HCT116 (cell line): ENCODE measurements around the gene RPL6. TPM values are rescaled to one million over a fixed set of nuclear protein-coding genes. Genes with fewer than 3 reads are reported as not detected.

ENCODE experiments used
- ATAC-seq: fragments of 200-7000 bp; cut with Tn5 transposase; 2 replicates; pipeline ENCODE4 v1.9.1; 2020; ENCODE audit warnings: mild to moderate bottlenecking, moderate library complexity
- BruUV-seq: library from RNA; stranded (reverse); fragments of 400-500 nt; replicated peaks from 2 replicates; lab custom pipeline; 2021; lab: Mats Ljungman, UMichigan
- CTCF ChIA-PET: fragments of 300-600 bp; sonication (Branson Sonifier 250); formaldehyde crosslinking; loops from one replicate; lab custom pipeline; 2021; ENCODE audit warnings: antibody characterized with exemption; lab: Charles Lee
- POLR2A ChIA-PET: fragments of 300-600, 350-600 bp; sonication (Branson Sonifier 250); formaldehyde crosslinking; loops from one replicate; lab custom pipeline; 2021; ENCODE audit warnings: antibody characterized with exemption; lab: Charles Lee
- RAD21 ChIA-PET, 2 experiments: fragments of 300-600 bp; sonication (Branson Sonifier 250); formaldehyde crosslinking; loops; one replicate each; lab custom pipeline; 2023; ENCODE audit warnings: low total read pairs in 2 of 2; ENCODE audit not compliant: uncharacterized antibody in 2 of 2, unreplicated experiment in 2 of 2, low non-redundant PET in 1 of 2; lab: Charles Lee
- DNase-seq: peaks from one replicate; pipeline ENCODE4 v3.0.0-alpha.2; 2010; ENCODE audit warnings: low read depth, low spot score
- H2AFZ ChIP-seq: fragments of 200-600 bp; shearing (Covaris generic), sonication (generic); 2 replicates; pipeline ENCODE4 v1.6.1; 2017; ENCODE audit warnings: low read depth, mixed run types, mixed read lengths, antibody characterized with exemption, low read length; ENCODE audit not compliant: poor library complexity, severe bottlenecking
- H3K27ac ChIP-seq: 2 replicates; pipeline ENCODE4 v1.5.1; 2012; ENCODE audit warnings: low read depth, low read length
- H3K27me3 ChIP-seq: fragments of 200-600 bp; sonication (generic); 2 replicates; pipeline ENCODE4 v1.6.1; 2016; ENCODE audit warnings: mixed run types, low read length, mixed read lengths; ENCODE audit not compliant: insufficient read depth
- H3K36me3 ChIP-seq, 2 experiments: fragments of 200-500 bp in 1 of 2; fragments of 200-600 bp in 1 of 2; sonication (Bioruptor generic) in 1 of 2; sonication (generic) in 1 of 2; 2 replicates each; pipeline versions ENCODE4 v1.5.1 to v1.6.1; 2014 to 2016; ENCODE audit warnings: low read length in 2 of 2, inconsistent platforms in 1 of 2, mixed read lengths in 1 of 2, mixed run types in 1 of 2; ENCODE audit not compliant: insufficient read depth in 2 of 2, control insufficient read depth in 1 of 2
- H3K4me1 ChIP-seq, 2 experiments: fragments of 200-600 bp in 1 of 2; sonication (generic) in 1 of 2; 2 replicates each; pipeline versions ENCODE4 v1.5.1 to v1.6.1; 2012 to 2017; ENCODE audit warnings: low read length in 2 of 2, inconsistent platforms in 1 of 2, mild to moderate bottlenecking in 1 of 2, mixed read lengths in 1 of 2, mixed run types in 1 of 2, moderate library complexity in 1 of 2; ENCODE audit not compliant: insufficient read depth in 2 of 2, control insufficient read depth in 1 of 2
- H3K4me2 ChIP-seq: fragments of 200-600 bp; sonication (generic); 2 replicates; pipeline ENCODE4 v1.6.1; 2017; ENCODE audit warnings: mixed run types, low read length, mixed read lengths
- H3K4me3 ChIP-seq, 2 experiments: fragments of 200-600 bp in 1 of 2; sonication (generic) in 1 of 2; replicated peaks in 1 of 2; 2 replicates each; pipeline ENCODE4 v1.5.1; 2011 to 2016; ENCODE audit warnings: low read length in 2 of 2, control low read depth in 1 of 2, low read depth in 1 of 2, mild to moderate bottlenecking in 1 of 2, mixed read lengths in 1 of 2, mixed run types in 1 of 2
- H3K79me2 ChIP-seq: fragments of 200-600 bp; sonication (generic); 2 replicates; pipeline ENCODE4 v1.6.1; 2017; ENCODE audit warnings: mild to moderate bottlenecking, mixed run types, low read length, moderate library complexity, mixed read lengths; ENCODE audit not compliant: insufficient read depth
- H3K9ac ChIP-seq: fragments of 200-600 bp; sonication (generic); 2 replicates; pipeline ENCODE4 v1.6.1; 2016; ENCODE audit warnings: low read length, mixed read lengths
- H3K9me2 ChIP-seq: fragments of 200-600 bp; sonication (generic), shearing (Covaris generic); 2 replicates; pipeline ENCODE4 v1.6.1; 2017; ENCODE audit warnings: mixed run types, mild to moderate bottlenecking, moderate library complexity; ENCODE audit not compliant: insufficient read depth
- H3K9me3 ChIP-seq, 2 experiments: fragments of 200-500 bp in 1 of 2; fragments of 200-600 bp in 1 of 2; sonication (Bioruptor generic) in 1 of 2; sonication (generic) in 1 of 2; 2 replicates each; pipeline ENCODE4 v1.6.1; 2014 to 2017; ENCODE audit warnings: low read length in 2 of 2, mixed read lengths in 2 of 2, inconsistent platforms in 1 of 2, low read depth in 1 of 2, mild to moderate bottlenecking in 1 of 2, mixed run types in 1 of 2, moderate library complexity in 1 of 2; ENCODE audit not compliant: control insufficient read depth in 1 of 2, insufficient read depth in 1 of 2
- H4K20me1 ChIP-seq: fragments of 200-600 bp; sonication (generic), shearing (Covaris generic); 2 replicates; pipeline ENCODE4 v1.6.1; 2017; ENCODE audit warnings: mixed run types, mild to moderate bottlenecking, moderate library complexity; ENCODE audit not compliant: insufficient read depth
- CEBPB ChIP-seq: IDR thresholded peaks from 2 replicates; pipeline ENCODE4 v1.6.1; 2012; ENCODE audit warnings: low read depth
- EGR1 ChIP-seq: IDR thresholded peaks from 2 replicates; pipeline ENCODE4 v1.6.1; 2012; ENCODE audit warnings: low read depth
- ELF1 ChIP-seq: IDR thresholded peaks from 2 replicates; pipeline ENCODE4 v1.6.1; 2012; ENCODE audit warnings: low read depth, borderline replicate concordance
- EZH2phosphoT487 ChIP-seq: fragments of 200-600 bp; IDR thresholded peaks from 2 replicates; pipeline ENCODE4 v1.6.1; 2018; ENCODE audit warnings: antibody characterized with exemption, borderline replicate concordance
- JUND ChIP-seq: IDR thresholded peaks from 2 replicates; pipeline ENCODE4 v1.6.1; 2012
- MAX ChIP-seq: IDR thresholded peaks from 2 replicates; pipeline ENCODE4 v1.6.1; 2012
- POLR2A ChIP-seq: IDR thresholded peaks from 2 replicates; pipeline ENCODE4 v1.7.0; 2011; ENCODE audit warnings: borderline replicate concordance; ENCODE audit not compliant: insufficient read depth, insufficient read length; ENCODE audit errors: extremely low read depth
- POLR2AphosphoS5 ChIP-seq: IDR thresholded peaks from 2 replicates; pipeline ENCODE4 v1.6.1; 2011; ENCODE audit warnings: mild to moderate bottlenecking, low read depth, low read length, moderate library complexity
- RAD21 ChIP-seq: IDR thresholded peaks from 2 replicates; pipeline ENCODE4 v1.6.1; 2012; ENCODE audit warnings: low read depth, mild to moderate bottlenecking
- REST ChIP-seq: IDR thresholded peaks from 2 replicates; pipeline ENCODE4 v1.6.1; 2012; ENCODE audit warnings: low read depth
- SP1 ChIP-seq: IDR thresholded peaks from 2 replicates; pipeline ENCODE4 v1.6.1; 2012; ENCODE audit warnings: low read depth
- SRF ChIP-seq: IDR thresholded peaks from 2 replicates; pipeline ENCODE4 v1.6.1; 2012; ENCODE audit warnings: low read depth
- ZFX ChIP-seq: fragments of 450-650 bp; IDR thresholded peaks from 2 replicates; pipeline ENCODE4 v1.6.1; 2017
- ZNF274 ChIP-seq: fragments of 200-500 bp; sonication (Bioruptor generic); IDR thresholded peaks from 2 replicates; pipeline ENCODE4 v1.6.1; 2014; ENCODE audit warnings: mild to moderate bottlenecking, low read depth, low read length, inconsistent platforms
- intact Hi-C: fragments of 100-400 bp; cut with micrococcal nuclease; formaldehyde crosslinking; loops from 2 replicates; pipeline ENCODE4 v1.10.0; 2022
- total RNA-seq: library from RNA; stranded (reverse); gene quantifications from one replicate; pipeline ENCODE4 v1.2.1, GENCODE V29; 2021; ENCODE audit not compliant: unreplicated experiment
- TF ChIP-seq, protein P1 (sequence below): IDR thresholded peaks from 2 replicates; pipeline ENCODE4 v1.6.1; 2012
- TF ChIP-seq, protein P2 (sequence below), 3 experiments: fragments of 200-600 bp in 1 of 3; sonication (generic) in 1 of 3; IDR thresholded peaks in 2 of 3; conservative IDR thresholded peaks in 1 of 3; 2 replicates each; pipeline ENCODE4 v1.5.1; 2012 to 2017; ENCODE audit warnings: low read depth in 2 of 3, low read length in 2 of 3, antibody characterized with exemption in 1 of 3, borderline replicate concordance in 1 of 3, control low read depth in 1 of 3, mild to moderate bottlenecking in 1 of 3, mixed read lengths in 1 of 3, mixed run types in 1 of 3, moderate library complexity in 1 of 3; ENCODE audit not compliant: insufficient read depth in 1 of 3
- TF ChIP-seq, protein P3 (sequence below): IDR thresholded peaks from 2 replicates; pipeline ENCODE4 v1.6.1; 2011; ENCODE audit warnings: mild to moderate bottlenecking, low read length, moderate library complexity; ENCODE audit not compliant: insufficient replicate concordance; ENCODE audit errors: extremely low read depth

RPL6 gene
- total RNA-seq, 1 experiment from 2014 or later = 1,845 TPM

GRCh38 chr12:112386726-112387125 is 22.7 kb downstream of the RPL6 start:
- Histone ChIP-seq H2AFZ (peak overlapping the region; percentile 99), H3K4me1 (peaks cover 4 to 12% of the 10 kb centered on the region in 2 experiments; a peak in 2 of 4 replicates), H3K9ac (no peak overlapping the region), H3K4me3 (no peak overlapping the region), H3K9me2 (no peaks in the 10 kb centered on the region), H4K20me1 (no peaks in the 10 kb centered on the region), H3K9me3 (no peaks in the 10 kb centered on the region), H3K27ac (peak overlapping the region; percentile 48; the same call in 1 of the 2 replicates), H3K79me2 (no peaks in the 10 kb centered on the region), H3K4me2 (no peak overlapping the region; the same call in 1 of the 2 replicates), H3K27me3 (no peaks in the 10 kb centered on the region), H3K36me3 (no peaks in the 10 kb centered on the region)
- POLR2A ChIA-PET = interaction anchor here (1.0 to 1.6 kb wide), 2 partner anchors 13 to 189 kb away, joined by 3 to 6 read pairs; no protein-coding TSS in a partner anchor
- no TSS peak for BruUV-seq
- CTCF ChIA-PET = interaction anchor here (0.9 to 2.3 kb wide), 10 partner anchors 11 to 441 kb away, joined by 3 to 52 read pairs (median 4); no protein-coding TSS in a partner anchor
- TF ChIP-seq RAD21 (no peak), ZNF274 (no peak), CEBPB (no peak), POLR2AphosphoS5 (no peak), MAX (no peak), EGR1 (no peak), REST (no peak), SRF (no peak), JUND (no peak), ELF1 (no peak), EZH2phosphoT487 (no peak), ZFX (no peak), SP1 (no peak), POLR2A (no peak)
- TF ChIP-seq, protein P1, sequence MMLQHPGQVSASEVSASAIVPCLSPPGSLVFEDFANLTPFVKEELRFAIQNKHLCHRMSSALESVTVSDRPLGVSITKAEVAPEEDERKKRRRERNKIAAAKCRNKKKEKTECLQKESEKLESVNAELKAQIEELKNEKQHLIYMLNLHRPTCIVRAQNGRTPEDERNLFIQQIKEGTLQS = no peak
- TF ChIP-seq, protein P2, sequence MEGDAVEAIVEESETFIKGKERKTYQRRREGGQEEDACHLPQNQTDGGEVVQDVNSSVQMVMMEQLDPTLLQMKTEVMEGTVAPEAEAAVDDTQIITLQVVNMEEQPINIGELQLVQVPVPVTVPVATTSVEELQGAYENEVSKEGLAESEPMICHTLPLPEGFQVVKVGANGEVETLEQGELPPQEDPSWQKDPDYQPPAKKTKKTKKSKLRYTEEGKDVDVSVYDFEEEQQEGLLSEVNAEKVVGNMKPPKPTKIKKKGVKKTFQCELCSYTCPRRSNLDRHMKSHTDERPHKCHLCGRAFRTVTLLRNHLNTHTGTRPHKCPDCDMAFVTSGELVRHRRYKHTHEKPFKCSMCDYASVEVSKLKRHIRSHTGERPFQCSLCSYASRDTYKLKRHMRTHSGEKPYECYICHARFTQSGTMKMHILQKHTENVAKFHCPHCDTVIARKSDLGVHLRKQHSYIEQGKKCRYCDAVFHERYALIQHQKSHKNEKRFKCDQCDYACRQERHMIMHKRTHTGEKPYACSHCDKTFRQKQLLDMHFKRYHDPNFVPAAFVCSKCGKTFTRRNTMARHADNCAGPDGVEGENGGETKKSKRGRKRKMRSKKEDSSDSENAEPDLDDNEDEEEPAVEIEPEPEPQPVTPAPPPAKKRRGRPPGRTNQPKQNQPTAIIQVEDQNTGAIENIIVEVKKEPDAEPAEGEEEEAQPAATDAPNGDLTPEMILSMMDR (IDR thresholded peaks at IDR 0.05 in 2 of 3, conservative IDR thresholded peaks at IDR 0.05 in 1 of 3; ENCODE audit: borderline replicate concordance in 1 of 3, insufficient read depth in 1 of 3, low read depth in 2 of 3, low read length in 2 of 3) = no peak
- TF ChIP-seq, protein P3, sequence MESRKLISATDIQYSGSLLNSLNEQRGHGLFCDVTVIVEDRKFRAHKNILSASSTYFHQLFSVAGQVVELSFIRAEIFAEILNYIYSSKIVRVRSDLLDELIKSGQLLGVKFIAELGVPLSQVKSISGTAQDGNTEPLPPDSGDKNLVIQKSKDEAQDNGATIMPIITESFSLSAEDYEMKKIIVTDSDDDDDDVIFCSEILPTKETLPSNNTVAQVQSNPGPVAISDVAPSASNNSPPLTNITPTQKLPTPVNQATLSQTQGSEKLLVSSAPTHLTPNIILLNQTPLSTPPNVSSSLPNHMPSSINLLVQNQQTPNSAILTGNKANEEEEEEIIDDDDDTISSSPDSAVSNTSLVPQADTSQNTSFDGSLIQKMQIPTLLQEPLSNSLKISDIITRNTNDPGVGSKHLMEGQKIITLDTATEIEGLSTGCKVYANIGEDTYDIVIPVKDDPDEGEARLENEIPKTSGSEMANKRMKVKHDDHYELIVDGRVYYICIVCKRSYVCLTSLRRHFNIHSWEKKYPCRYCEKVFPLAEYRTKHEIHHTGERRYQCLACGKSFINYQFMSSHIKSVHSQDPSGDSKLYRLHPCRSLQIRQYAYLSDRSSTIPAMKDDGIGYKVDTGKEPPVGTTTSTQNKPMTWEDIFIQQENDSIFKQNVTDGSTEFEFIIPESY = no peak
- intact Hi-C loops = loop anchor here (1.0 to 10.0 kb wide), 6 partner anchors 92 to 562 kb away; partner anchors contain the start of gene NAA25
- no peak for ATAC-seq
- DNase-seq = no peak
- RAD21 ChIA-PET = interaction anchor here (0.6 to 1.8 kb wide), 6 partner anchors 92 to 275 kb away, joined by 3 to 19 read pairs (median 4); no protein-coding TSS in a partner anchor
